ENCODE measurements around the gene NDUFAF8. TPM values are rescaled to one million over a fixed set of nuclear protein-coding genes. Genes with fewer than 3 reads are reported as not detected.

Gene NDUFAF8
- total RNA-seq, 4 donors from 2014 or later: 1.8 to 31.9 (median 6.7) TPM

DNA sequence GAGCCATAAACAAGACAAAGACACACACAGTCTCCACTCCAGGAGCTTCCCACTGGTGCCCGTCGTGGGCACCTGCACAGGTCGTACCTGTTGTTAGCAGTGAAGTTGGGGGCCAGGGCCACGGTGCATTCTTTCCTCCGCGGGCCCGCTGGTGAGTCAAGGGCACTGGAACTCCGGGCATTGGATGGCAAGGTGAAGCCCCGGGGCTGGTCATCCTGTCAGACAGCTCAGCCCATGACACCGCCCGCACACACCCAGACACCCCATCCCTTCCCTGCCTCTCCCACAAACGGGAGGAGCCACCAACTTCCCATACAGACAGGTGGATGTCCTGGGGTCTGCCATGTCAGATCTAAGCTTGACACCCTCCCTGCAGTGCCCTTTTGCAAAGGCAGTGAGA, 32.5 kb upstream of the NDUFAF8 start:
- DNase-seq: no peak
- TF ChIP-seq POLR2A (IDR thresholded peaks at IDR 0.05) (no peak), CTCF (IDR thresholded peaks at IDR 0.05) (no peak)
- Histone ChIP-seq H3K4me3 (no peak overlapping the region), H3K36me3 (no peaks in the 10 kb centered on the region), H3K4me1 (no peaks in the 10 kb centered on the region), H3K9me3 (no peaks in the 10 kb centered on the region), H3K27ac (no peak overlapping the region), H3K27me3 (no peaks in the 10 kb centered on the region)
- intact Hi-C loops (cut with DNase I; ENCODE audit: low total_unique reads): no loop called here

- H3K27ac ChIP-seq: no peak overlapping the region
- no peaks in the 10 kb centered on the region for H3K36me3 ChIP-seq
- no peaks in the 10 kb centered on the region for H3K4me1 ChIP-seq
- DNase-seq: no peak
- no peaks in the 10 kb centered on the region for H3K9me3 ChIP-seq
- H3K27me3 ChIP-seq: no peaks in the 10 kb centered on the region
- intact Hi-C loops (cut with DNase I; ENCODE audit: low total_unique reads): no loop called here
- H3K4me3 ChIP-seq: no peak overlapping the region
- TF ChIP-seq CTCF (IDR thresholded peaks at IDR 0.05): no peak
- no peak for TF ChIP-seq POLR2A (IDR thresholded peaks at IDR 0.05)
Measured at GRCh38 chr17:81207610-81208581, 31.2 kb upstream of the NDUFAF8 start.

GRCh38 chr17:81208651-81209050, 30.5 kb upstream of the NDUFAF8 start:
- Histone ChIP-seq H3K36me3 (no peaks in the 10 kb centered on the region), H3K27ac (no peak overlapping the region), H3K9me3 (no peaks in the 10 kb centered on the region), H3K27me3 (no peaks in the 10 kb centered on the region), H3K4me3 (no peak overlapping the region), H3K4me1 (no peaks in the 10 kb centered on the region)
- intact Hi-C loops (cut with DNase I; ENCODE audit: low total_unique reads): no loop called here
- TF ChIP-seq CTCF (IDR thresholded peaks at IDR 0.05): no peak
- TF ChIP-seq POLR2A (IDR thresholded peaks at IDR 0.05): no peak
- no peak for DNase-seq

- Histone ChIP-seq H3K36me3 (no peaks in the 10 kb centered on the region), H3K27me3 (no peaks in the 10 kb centered on the region), H3K4me1 (no peaks in the 10 kb centered on the region), H3K4me3 (no peak overlapping the region), H3K9me3 (no peaks in the 10 kb centered on the region), H3K27ac (no peak overlapping the region)
- intact Hi-C loops (cut with DNase I; ENCODE audit: low total_unique reads): no loop called here
- no peak for TF ChIP-seq POLR2A (IDR thresholded peaks at IDR 0.05)
- no peak for TF ChIP-seq CTCF (IDR thresholded peaks at IDR 0.05)
- DNase-seq: no peak
Measured at GRCh38 chr17:81209141-81209540, 30.0 kb upstream of the NDUFAF8 start.

DNA sequence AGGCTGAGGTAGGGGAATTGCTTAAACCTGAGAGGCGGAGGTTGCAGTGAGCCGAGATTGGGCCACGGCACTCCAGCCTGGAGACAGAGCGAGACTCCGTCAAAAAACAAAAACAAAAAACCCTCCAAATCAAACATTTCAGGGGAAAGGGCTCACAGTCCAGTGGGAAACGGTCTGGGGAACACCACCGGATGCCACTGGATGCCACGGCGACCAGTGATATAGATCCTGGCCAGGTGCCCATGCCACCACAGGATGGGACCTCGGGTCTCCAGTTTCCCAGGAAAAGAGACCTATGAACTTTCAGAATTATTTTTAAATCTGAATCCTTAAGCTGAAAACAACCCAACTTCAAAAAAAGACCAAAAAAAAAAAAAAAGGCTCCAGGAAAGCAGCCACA, 28.7 kb upstream of the NDUFAF8 start:
- Histone ChIP-seq H3K36me3 (no peaks in the 10 kb centered on the region), H3K27me3 (no peaks in the 10 kb centered on the region), H3K27ac (no peak overlapping the region), H3K4me1 (no peaks in the 10 kb centered on the region), H3K9me3 (no peaks in the 10 kb centered on the region), H3K4me3 (no peak overlapping the region)
- no peak for DNase-seq
- no peak for TF ChIP-seq CTCF (IDR thresholded peaks at IDR 0.05)
- no peak for TF ChIP-seq POLR2A (IDR thresholded peaks at IDR 0.05)
- intact Hi-C loops (cut with DNase I; ENCODE audit: low total_unique reads): no loop called here

All from uterus (tissue), 4 donors.